Anterior cingulate cortex (tissue), 58 donors: ENCODE data around the gene RAB15.

Source experiments
- DNase-seq, 58 donors: peaks; one replicate each; lab custom pipeline; 2025; lab: John Stamatoyannopoulos, UW

RAB15 gene

GRCh38 chr14:64992328-64992885 lies 20.3 kb upstream of the RAB15 start:
- no peak for DNase-seq

- DNase-seq = no peak
Measured at GRCh38 chr14:64990939-64991338, 18.8 kb upstream of the RAB15 start.

DNA sequence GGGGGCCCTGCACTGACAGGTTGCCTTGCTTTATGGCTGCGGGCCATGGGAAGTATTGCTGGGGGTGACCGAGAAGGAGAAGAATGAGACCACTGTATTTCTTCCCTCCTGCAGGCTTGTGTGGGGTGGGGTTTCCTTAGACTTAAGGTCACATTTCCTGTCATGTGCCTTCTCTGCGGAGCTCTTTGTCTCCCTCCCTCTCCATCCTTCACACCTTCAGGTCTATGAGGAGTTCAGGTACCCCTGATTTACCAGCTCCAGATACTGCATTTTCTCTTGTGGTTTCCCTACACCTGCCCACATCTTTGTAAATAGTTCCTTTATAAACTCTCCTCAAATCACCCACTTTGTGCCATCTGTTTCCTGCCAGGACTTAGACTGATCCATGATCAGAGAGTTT lies 18.2 kb upstream of the RAB15 start:
- DNase-seq = no peak

GRCh38 chr14:64987438-64987767 lies 15.3 kb upstream of the RAB15 start:
- no peak for DNase-seq

DNA sequence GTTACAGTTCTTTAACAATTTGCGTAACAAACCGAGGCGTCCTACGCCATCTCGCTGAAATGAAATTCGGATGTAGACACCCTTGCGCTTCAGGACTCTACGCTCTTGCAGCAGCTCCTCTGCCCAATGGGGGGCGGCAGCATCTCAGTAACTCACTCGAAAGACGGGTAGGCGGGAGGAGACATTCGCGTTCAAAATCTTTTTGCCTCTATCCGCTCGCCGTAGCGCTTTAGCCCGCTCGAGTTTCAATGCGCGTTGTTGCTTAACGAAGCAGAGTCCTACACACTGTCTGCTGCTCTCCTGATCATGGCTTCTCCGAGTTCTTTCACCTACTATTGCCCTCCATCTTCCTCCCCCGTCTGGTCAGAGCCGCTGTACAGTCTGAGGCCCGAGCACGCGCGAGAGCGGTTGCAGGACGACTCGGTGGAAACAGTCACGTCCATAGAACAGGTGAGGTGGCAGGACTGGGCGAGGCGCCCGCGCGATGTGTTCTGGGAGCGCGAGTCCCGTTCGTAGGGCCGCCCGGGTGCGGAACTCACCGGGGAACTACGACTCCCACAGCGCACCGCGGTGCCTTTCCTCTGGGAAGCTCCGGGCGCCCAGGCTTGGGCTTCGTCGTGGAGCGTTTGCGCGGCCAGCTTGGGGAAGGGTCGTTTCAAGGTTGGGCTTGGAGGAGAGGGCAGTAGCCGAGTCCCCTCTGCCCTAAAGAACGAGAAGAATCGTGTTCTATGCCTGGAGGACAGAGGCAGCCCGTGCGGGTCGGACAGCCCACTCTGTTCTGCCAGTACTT lies 14.7 kb upstream of the RAB15 start, which contains the start of gene FNTB:
FNTB (plus strand) TSS at position 248 of the 790 bp plus-strand sequence; CDS start at position 307, 59 bp downstream.
- DNase-seq = peak; percentile 82 to 99 (median 96)

GRCh38 chr14:64983439-64984310 lies 11.5 kb upstream of the RAB15 start:
- DNase-seq = peak in 3 of 58 donors; percentile 8 to 31 (median 16)

- no peak for DNase-seq
Measured at GRCh38 chr14:64979336-64980074, 7.4 kb upstream of the RAB15 start.

DNA sequence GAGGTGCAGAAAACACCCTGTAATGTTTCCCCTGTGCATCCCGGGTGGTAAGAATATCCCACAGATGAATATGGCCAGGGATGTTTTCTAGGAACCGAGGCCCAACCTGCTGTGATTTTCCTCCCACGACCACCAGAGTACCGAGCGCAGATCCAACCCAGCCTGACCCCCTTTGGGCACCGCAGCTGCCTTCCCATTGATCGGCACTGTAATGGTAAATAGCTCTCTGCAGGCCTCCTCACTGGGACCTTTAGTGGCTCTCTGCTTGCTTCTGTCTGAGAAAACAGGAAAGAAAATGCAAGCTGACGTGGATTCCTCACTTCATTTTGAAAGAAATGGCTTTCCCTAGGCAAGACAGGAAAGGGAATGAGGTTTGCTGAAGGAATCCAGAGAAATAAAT lies 2.4 kb upstream of the RAB15 start:
- no peak for DNase-seq

DNA sequence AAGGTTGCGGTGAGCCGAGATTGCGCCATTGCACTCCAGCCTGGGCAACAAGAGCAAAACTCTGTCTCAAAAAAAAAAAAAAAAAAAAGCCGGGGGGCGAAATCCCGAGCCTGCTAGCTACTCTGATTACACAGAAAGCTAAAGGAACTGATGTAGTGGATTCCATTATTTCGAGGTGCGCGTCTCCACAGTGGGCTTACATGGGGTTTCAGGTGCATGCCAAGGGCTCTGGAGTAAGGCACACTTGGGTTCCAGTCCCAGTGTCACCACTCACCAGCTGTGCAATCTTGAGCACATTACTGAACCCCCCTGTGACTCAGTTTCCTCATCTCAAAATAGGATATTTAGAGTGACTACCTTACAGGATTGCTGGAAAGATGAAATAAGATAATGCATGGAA lies 1.7 kb upstream of the RAB15 start:
- no peak for DNase-seq

GRCh38 chr14:64973026-64973442 lies 898 bp upstream of the RAB15 start:
- no peak for DNase-seq

DNA sequence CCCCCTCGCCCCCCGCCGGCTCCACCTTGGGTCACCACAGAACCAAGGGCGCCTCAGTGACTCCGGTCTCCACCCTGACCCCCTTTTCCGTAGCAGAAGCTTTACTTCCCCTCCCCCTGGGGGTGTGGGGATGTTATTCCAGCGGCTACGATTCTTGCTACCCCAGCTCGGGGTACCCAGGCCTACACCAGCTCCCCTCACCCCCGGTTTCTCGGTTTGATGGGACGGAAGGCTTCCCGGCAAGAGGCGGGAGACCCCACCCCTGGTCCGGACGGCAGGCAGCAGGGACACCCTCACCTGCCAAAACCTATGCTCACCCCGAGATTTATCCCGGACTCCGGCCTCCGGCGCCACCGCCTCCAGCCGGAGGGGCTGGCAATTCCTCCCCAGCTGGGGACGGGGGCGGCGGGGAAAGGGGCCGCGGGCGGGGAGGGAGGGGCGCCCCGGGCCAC lies 619 bp downstream of the RAB15 start:
- peak in 2 of 58 donors; percentile 36 to 43 for DNase-seq

GRCh38 chr14:64970776-64971477 lies 1.2 kb downstream of the RAB15 start:
- DNase-seq = no peak

DNA sequence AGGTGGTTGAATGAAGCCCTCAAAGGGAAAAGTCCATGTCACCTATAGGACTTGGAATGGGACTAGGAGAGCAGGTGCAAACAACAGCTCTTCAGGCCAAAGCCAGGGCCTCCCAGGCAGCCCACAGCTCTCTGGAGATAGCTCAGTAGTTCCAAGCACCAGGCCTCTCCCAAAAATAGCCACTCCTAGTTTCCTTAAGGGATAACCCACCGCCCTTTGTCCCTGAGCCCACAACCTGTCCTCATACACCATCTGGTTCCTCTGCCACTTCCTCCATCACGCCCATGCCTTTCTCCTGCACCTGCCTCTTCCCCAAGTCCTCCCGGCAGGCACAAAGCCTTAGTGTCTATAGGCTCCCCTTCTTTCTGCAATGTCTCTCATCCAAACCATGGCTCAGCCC lies 2.1 kb downstream of the RAB15 start:
- no peak for DNase-seq

- DNase-seq = peak in 1 of 58 donors; percentile 22
Measured at GRCh38 chr14:64968651-64969050, 3.5 kb downstream of the RAB15 start.

DNA sequence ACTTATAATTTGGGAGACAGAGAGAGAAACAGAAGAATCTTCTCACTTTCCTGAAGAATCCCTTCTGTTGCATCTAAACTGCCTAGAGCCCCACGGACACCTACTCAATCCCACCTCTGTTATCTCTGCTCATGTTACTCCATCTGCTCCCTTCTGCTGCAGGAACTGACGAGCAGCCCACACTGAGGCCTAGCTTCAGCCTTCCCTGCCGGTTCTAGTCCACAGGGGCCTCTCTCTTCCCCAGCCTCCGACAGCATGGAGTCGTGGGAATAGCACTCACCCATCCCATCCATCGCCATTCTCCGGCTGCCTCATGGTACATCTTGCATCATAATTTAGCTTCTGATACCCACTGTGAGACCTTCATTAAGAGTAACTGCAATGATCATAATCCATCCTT lies 4.0 kb downstream of the RAB15 start:
- DNase-seq = peak in 20 of 58 donors; percentile 9 to 78 (median 44)

DNA sequence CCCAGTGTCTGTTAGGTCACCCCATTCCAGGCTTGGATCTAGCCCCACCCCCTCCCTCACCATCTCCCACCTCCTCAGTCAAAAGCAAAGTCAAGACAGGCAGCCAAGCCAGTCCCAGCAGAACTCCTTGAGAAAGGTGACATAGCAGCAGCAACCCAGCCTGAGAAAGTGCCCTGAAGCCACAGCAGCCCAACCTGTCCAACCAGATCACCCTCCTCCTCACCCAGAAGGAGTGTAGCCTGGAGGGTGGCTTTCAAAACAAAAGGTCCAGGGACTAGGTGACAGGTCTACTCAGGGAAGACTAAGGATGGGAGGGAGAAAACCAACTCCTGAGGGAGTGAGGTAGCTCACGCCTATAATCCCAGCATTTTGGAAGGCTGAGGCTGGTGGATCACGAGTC lies 5.2 kb downstream of the RAB15 start:
- no peak for DNase-seq

- DNase-seq = peak in 3 of 58 donors; percentile 27 to 46 (median 34)
Measured at GRCh38 chr14:64965356-64966000, 6.7 kb downstream of the RAB15 start.

DNA sequence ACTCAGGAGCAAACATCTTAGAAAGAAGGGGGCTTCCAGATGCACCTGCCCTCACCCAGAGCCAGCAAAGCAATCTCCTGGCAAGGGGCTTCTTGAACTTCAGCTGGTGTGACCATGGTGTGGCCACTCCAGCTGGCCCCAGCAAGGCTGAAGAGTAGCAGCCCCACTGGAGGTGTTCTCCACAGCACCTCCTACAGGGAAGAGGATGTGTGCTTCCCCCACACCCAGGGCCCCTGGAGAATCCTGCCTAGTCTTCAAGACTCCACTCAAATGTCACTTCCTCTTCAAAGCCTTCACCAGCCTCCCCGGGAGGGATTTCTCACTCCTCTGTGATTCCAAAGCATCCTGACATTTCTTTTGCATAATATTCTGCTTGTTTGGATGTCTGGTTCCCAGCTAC lies 8.5 kb downstream of the RAB15 start:
- DNase-seq = no peak

GRCh38 chr14:64960762-64961276 lies 11.3 kb downstream of the RAB15 start:
- DNase-seq = peak in 1 of 58 donors; percentile 13
